ENCODE data around the gene ZNF684.

GRCh38 chr1:40495315-40495903 is 36.0 kb upstream of the ZNF684 start:
- TF ChIP-seq CTCF (conservative IDR thresholded peaks at IDR 0.05 in 1 of 2, IDR thresholded peaks at IDR 0.05 in 1 of 2; ENCODE audit: low read depth in 1 of 2, low read length in 2 of 2) = no peak
- TF ChIP-seq EZH2 (IDR thresholded peaks at IDR 0.05; ENCODE audit: low read length, missing control alignments) = no peak
